Neural progenitor cell (in vitro differentiated cells): ENCODE measurements around the gene KIF4A.

Source experiments
- EZH2 ChIP-seq: fragments of 200-600 bp; sonication (generic); IDR thresholded peaks from 2 replicates; pipeline ENCODE4 v1.6.1; 2017; ENCODE audit warnings: antibody characterized with exemption, mild to moderate bottlenecking, moderate library complexity
- TF ChIP-seq, protein P1 (sequence below): fragments of 200-600 bp; sonication (generic); IDR thresholded peaks from 2 replicates; pipeline ENCODE4 v1.5.1; 2017; ENCODE audit warnings: antibody characterized with exemption, mild to moderate bottlenecking

GRCh38 chrX:70386235-70386634 is 96.3 kb downstream of the KIF4A start:
- TF ChIP-seq, protein P1, sequence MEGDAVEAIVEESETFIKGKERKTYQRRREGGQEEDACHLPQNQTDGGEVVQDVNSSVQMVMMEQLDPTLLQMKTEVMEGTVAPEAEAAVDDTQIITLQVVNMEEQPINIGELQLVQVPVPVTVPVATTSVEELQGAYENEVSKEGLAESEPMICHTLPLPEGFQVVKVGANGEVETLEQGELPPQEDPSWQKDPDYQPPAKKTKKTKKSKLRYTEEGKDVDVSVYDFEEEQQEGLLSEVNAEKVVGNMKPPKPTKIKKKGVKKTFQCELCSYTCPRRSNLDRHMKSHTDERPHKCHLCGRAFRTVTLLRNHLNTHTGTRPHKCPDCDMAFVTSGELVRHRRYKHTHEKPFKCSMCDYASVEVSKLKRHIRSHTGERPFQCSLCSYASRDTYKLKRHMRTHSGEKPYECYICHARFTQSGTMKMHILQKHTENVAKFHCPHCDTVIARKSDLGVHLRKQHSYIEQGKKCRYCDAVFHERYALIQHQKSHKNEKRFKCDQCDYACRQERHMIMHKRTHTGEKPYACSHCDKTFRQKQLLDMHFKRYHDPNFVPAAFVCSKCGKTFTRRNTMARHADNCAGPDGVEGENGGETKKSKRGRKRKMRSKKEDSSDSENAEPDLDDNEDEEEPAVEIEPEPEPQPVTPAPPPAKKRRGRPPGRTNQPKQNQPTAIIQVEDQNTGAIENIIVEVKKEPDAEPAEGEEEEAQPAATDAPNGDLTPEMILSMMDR = no peak
- no peak for TF ChIP-seq EZH2
